Type B pancreatic cell (in vitro differentiated cells): Measurements from ENCODE around the gene PDCL3. TPM values are rescaled to one million over a fixed set of nuclear protein-coding genes. Genes with fewer than 3 reads are reported as not detected.

Experiments used
- DNase-seq: peaks from one replicate; pipeline ENCODE4 v3.0.0; 2021; ENCODE audit warnings: mixed read lengths; ENCODE audit not compliant: unreplicated experiment; ENCODE audit errors: extremely low spot score
- H3K27ac Mint-ChIP-seq: 2 replicates; pipeline ENCODE4 v1.8.0; 2021; ENCODE audit warnings: mild to moderate bottlenecking, mixed read lengths
- H3K27me3 Mint-ChIP-seq: 2 replicates; pipeline ENCODE4 v1.8.0; 2021; ENCODE audit warnings: mixed read lengths
- H3K36me3 Mint-ChIP-seq: 2 replicates; pipeline ENCODE4 v1.8.0; 2021; ENCODE audit warnings: mixed read lengths
- H3K4me1 Mint-ChIP-seq: one replicate; pipeline ENCODE4 v1.8.0; 2021; ENCODE audit warnings: mixed read lengths; ENCODE audit not compliant: unreplicated experiment
- H3K4me3 Mint-ChIP-seq: 2 replicates; pipeline ENCODE4 v1.8.0; 2021; ENCODE audit warnings: mild to moderate bottlenecking, mixed read lengths
- H3K9me3 Mint-ChIP-seq: 2 replicates; pipeline ENCODE4 v1.8.0; 2021; ENCODE audit warnings: mixed read lengths
- CTCF ChIP-seq: fragments of 200-600 bp; sonication (generic); conservative IDR thresholded peaks from 2 replicates; pipeline ENCODE4 v1.5.0; 2021; ENCODE audit warnings: antibody characterized with exemption, mild to moderate bottlenecking
- total RNA-seq: library from RNA; stranded (reverse); gene quantifications from 2 replicates; pipeline ENCODE4 v1.2.1, GENCODE V29; 2021; ENCODE audit warnings: low replicate concordance

Gene PDCL3
- total RNA-seq, 1 donor from 2014 or later = 23.1 TPM

GRCh38 chr2:100589527-100589926 lies 26.7 kb downstream of the PDCL3 start:
- Mint-ChIP-seq H3K4me3 (no peak overlapping the region), H3K27me3 (peaks cover 5% of the 10 kb centered on the region), H3K9me3 (peaks cover 4% of the 10 kb centered on the region), H3K36me3 (no peaks in the 10 kb centered on the region), H3K4me1 (no peaks in the 10 kb centered on the region), H3K27ac (no peak overlapping the region)
- no peak for TF ChIP-seq CTCF
- DNase-seq = no peak

GRCh38 chr2:100592226-100592625 lies 29.4 kb downstream of the PDCL3 start:
- Mint-ChIP-seq H3K9me3 (no peaks in the 10 kb centered on the region), H3K27ac (no peak overlapping the region), H3K4me1 (no peaks in the 10 kb centered on the region), H3K27me3 (peaks cover 5% of the 10 kb centered on the region), H3K4me3 (no peak overlapping the region), H3K36me3 (no peaks in the 10 kb centered on the region)
- no peak for DNase-seq
- no peak for TF ChIP-seq CTCF

GRCh38 chr2:100596465-100596864 lies 33.7 kb downstream of the PDCL3 start:
- H3K9me3 Mint-ChIP-seq = peaks cover 4% of the 10 kb centered on the region
- H3K4me3 Mint-ChIP-seq = no peak overlapping the region
- peaks cover 3% of the 10 kb centered on the region for H3K27me3 Mint-ChIP-seq
- no peaks in the 10 kb centered on the region for H3K4me1 Mint-ChIP-seq
- no peak for TF ChIP-seq CTCF
- no peaks in the 10 kb centered on the region for H3K36me3 Mint-ChIP-seq
- DNase-seq = no peak
- H3K27ac Mint-ChIP-seq = no peak overlapping the region

GRCh38 chr2:100599566-100599965 lies 36.8 kb downstream of the PDCL3 start:
- H3K36me3 Mint-ChIP-seq = no peaks in the 10 kb centered on the region
- DNase-seq = no peak
- TF ChIP-seq CTCF = no peak
- no peaks in the 10 kb centered on the region for H3K4me1 Mint-ChIP-seq
- H3K27ac Mint-ChIP-seq = no peak overlapping the region
- peaks cover 4% of the 10 kb centered on the region for H3K9me3 Mint-ChIP-seq
- peaks cover 3% of the 10 kb centered on the region for H3K27me3 Mint-ChIP-seq
- H3K4me3 Mint-ChIP-seq = no peak overlapping the region

- DNase-seq = no peak
- H3K4me1 Mint-ChIP-seq = peaks cover 1% of the 10 kb centered on the region
- no peak for TF ChIP-seq CTCF
- H3K27me3 Mint-ChIP-seq = peaks cover 3% of the 10 kb centered on the region
- H3K27ac Mint-ChIP-seq = no peak overlapping the region
- H3K36me3 Mint-ChIP-seq = no peaks in the 10 kb centered on the region
- H3K9me3 Mint-ChIP-seq = peaks cover 4% of the 10 kb centered on the region
- H3K4me3 Mint-ChIP-seq = no peak overlapping the region
Observed at GRCh38 chr2:100601661-100602060, 38.9 kb downstream of the PDCL3 start.

GRCh38 chr2:100603414-100603813 lies 40.6 kb downstream of the PDCL3 start:
- peaks cover 2% of the 10 kb centered on the region for H3K9me3 Mint-ChIP-seq
- peaks cover 2% of the 10 kb centered on the region for H3K27me3 Mint-ChIP-seq
- no peak for DNase-seq
- no peaks in the 10 kb centered on the region for H3K36me3 Mint-ChIP-seq
- no peak for TF ChIP-seq CTCF
- no peak overlapping the region for H3K27ac Mint-ChIP-seq
- H3K4me3 Mint-ChIP-seq = no peak overlapping the region
- H3K4me1 Mint-ChIP-seq = peaks cover 5% of the 10 kb centered on the region
